ENCODE results near the gene SST. TPM values are rescaled to one million over a fixed set of nuclear protein-coding genes. Genes with fewer than 3 reads are reported as not detected.

SST gene
- total and polyA plus RNA-seq, 7 donors, result 1.1 to 19.2 (median 7.0) TPM; not detected in 1

GRCh38 chr3:187623285-187623814 is 46.8 kb downstream of the SST start:
- WGBS, 2 donors, result 50 to 65% methylated on average over 5 of the region's 5 CpGs

GRCh38 chr3:187621881-187622280 is 48.3 kb downstream of the SST start:
- H3K4me3 ChIP-seq, result no peak overlapping the region
- H3K4me1 ChIP-seq, result no peaks in the 10 kb centered on the region
- H3K27ac ChIP-seq, result no peak overlapping the region
- TF ChIP-seq EP300 (IDR thresholded peaks at IDR 0.05) (no peak), POLR2AphosphoS5 (IDR thresholded peaks at IDR 0.05) (no peak), CTCF (IDR thresholded peaks at IDR 0.05) (no peak), POLR2A (IDR thresholded peaks at IDR 0.05) (no peak)
- no peaks in the 10 kb centered on the region for H3K9me3 ChIP-seq
- H3K36me3 ChIP-seq, result no peaks in the 10 kb centered on the region
- 57 to 76% methylated on average over 2 of the region's 2 CpGs for WGBS, 2 donors
- intact Hi-C loops (cut with DNase I), result no loop called here
- no peak for DNase-seq
- H3K27me3 ChIP-seq, result no peaks in the 10 kb centered on the region

More at GRCh38 chr3:187623285-187623814, 46.8 kb downstream of the SST start:
- no peak for DNase-seq
- Histone ChIP-seq H3K27me3 (no peaks in the 10 kb centered on the region), H3K4me1 (no peaks in the 10 kb centered on the region), H3K27ac (no peak overlapping the region), H3K4me3 (no peak overlapping the region), H3K9me3 (no peaks in the 10 kb centered on the region), H3K36me3 (no peaks in the 10 kb centered on the region)
- TF ChIP-seq CTCF (IDR thresholded peaks at IDR 0.05) (no peak), POLR2A (IDR thresholded peaks at IDR 0.05) (no peak), POLR2AphosphoS5 (IDR thresholded peaks at IDR 0.05) (no peak), EP300 (IDR thresholded peaks at IDR 0.05) (no peak)
- intact Hi-C loops (cut with DNase I), result no loop called here

GRCh38 chr3:187619461-187619860 is 50.7 kb downstream of the SST start:
- H3K36me3 ChIP-seq, result no peaks in the 10 kb centered on the region
- no peak overlapping the region for H3K27ac ChIP-seq
- H3K4me1 ChIP-seq, result no peaks in the 10 kb centered on the region
- intact Hi-C loops (cut with DNase I), result no loop called here
- H3K27me3 ChIP-seq, result no peaks in the 10 kb centered on the region
- no peak for DNase-seq
- TF ChIP-seq POLR2A (IDR thresholded peaks at IDR 0.05) (no peak), CTCF (IDR thresholded peaks at IDR 0.05) (no peak), EP300 (IDR thresholded peaks at IDR 0.05) (no peak), POLR2AphosphoS5 (IDR thresholded peaks at IDR 0.05) (no peak)
- H3K9me3 ChIP-seq, result no peaks in the 10 kb centered on the region
- 69 to 92% methylated on average over 2 of the region's 2 CpGs for WGBS, 2 donors
- no peak overlapping the region for H3K4me3 ChIP-seq

Other genes starting within 250 kb of the SST start
- not detected for gene RTP2, start 32.2 kb upstream of the SST start, total RNA-seq
- not detected for gene RTP2, start 32.2 kb upstream of the SST start, polyA plus RNA-seq
- gene BCL6, start 75.1 kb upstream of the SST start, total RNA-seq, result 100 to 1,000 TPM in 1 of 4 donors, 10 to 100 TPM in 3; 51.4 to 233 (median 80.7) TPM
- gene BCL6, start 75.1 kb upstream of the SST start, polyA plus RNA-seq, result 10 to 100 TPM in 1 of 3 donors, 1 to 10 TPM in 2; 4.9 to 30.6 (median 7.2) TPM

Measured in sigmoid colon (tissue), 7 donors.